HCT116 (cell line): ENCODE data around the gene SUPT6H. TPM values are rescaled to one million over a fixed set of nuclear protein-coding genes. Genes with fewer than 3 reads are reported as not detected.

ENCODE experiments used
- ATAC-seq: fragments of 200-7000 bp; cut with Tn5 transposase; 2 replicates; pipeline ENCODE4 v1.9.1; 2020; ENCODE audit warnings: mild to moderate bottlenecking, moderate library complexity
- BruUV-seq: library from RNA; stranded (reverse); fragments of 400-500 nt; replicated peaks from 2 replicates; lab custom pipeline; 2021; lab: Mats Ljungman, UMichigan
- CTCF ChIA-PET: fragments of 300-600 bp; sonication (Branson Sonifier 250); formaldehyde crosslinking; loops from one replicate; lab custom pipeline; 2021; ENCODE audit warnings: antibody characterized with exemption; lab: Charles Lee
- POLR2A ChIA-PET: fragments of 300-600, 350-600 bp; sonication (Branson Sonifier 250); formaldehyde crosslinking; loops from one replicate; lab custom pipeline; 2021; ENCODE audit warnings: antibody characterized with exemption; lab: Charles Lee
- RAD21 ChIA-PET, 2 experiments: fragments of 300-600 bp; sonication (Branson Sonifier 250); formaldehyde crosslinking; loops; one replicate each; lab custom pipeline; 2023; ENCODE audit warnings: low total read pairs in 2 of 2; ENCODE audit not compliant: uncharacterized antibody in 2 of 2, unreplicated experiment in 2 of 2, low non-redundant PET in 1 of 2; lab: Charles Lee
- DNase-seq: peaks from one replicate; pipeline ENCODE4 v3.0.0-alpha.2; 2010; ENCODE audit warnings: low read depth, low spot score
- H2AFZ ChIP-seq: fragments of 200-600 bp; shearing (Covaris generic), sonication (generic); 2 replicates; pipeline ENCODE4 v1.6.1; 2017; ENCODE audit warnings: low read depth, mixed run types, mixed read lengths, antibody characterized with exemption, low read length; ENCODE audit not compliant: poor library complexity, severe bottlenecking
- H3K27ac ChIP-seq: 2 replicates; pipeline ENCODE4 v1.5.1; 2012; ENCODE audit warnings: low read depth, low read length
- H3K27me3 ChIP-seq: fragments of 200-600 bp; sonication (generic); 2 replicates; pipeline ENCODE4 v1.6.1; 2016; ENCODE audit warnings: mixed run types, low read length, mixed read lengths; ENCODE audit not compliant: insufficient read depth
- H3K36me3 ChIP-seq, 2 experiments: fragments of 200-500 bp in 1 of 2; fragments of 200-600 bp in 1 of 2; sonication (Bioruptor generic) in 1 of 2; sonication (generic) in 1 of 2; 2 replicates each; pipeline versions ENCODE4 v1.5.1 to v1.6.1; 2014 to 2016; ENCODE audit warnings: low read length in 2 of 2, inconsistent platforms in 1 of 2, mixed read lengths in 1 of 2, mixed run types in 1 of 2; ENCODE audit not compliant: insufficient read depth in 2 of 2, control insufficient read depth in 1 of 2
- H3K4me1 ChIP-seq, 2 experiments: fragments of 200-600 bp in 1 of 2; sonication (generic) in 1 of 2; 2 replicates each; pipeline versions ENCODE4 v1.5.1 to v1.6.1; 2012 to 2017; ENCODE audit warnings: low read length in 2 of 2, inconsistent platforms in 1 of 2, mild to moderate bottlenecking in 1 of 2, mixed read lengths in 1 of 2, mixed run types in 1 of 2, moderate library complexity in 1 of 2; ENCODE audit not compliant: insufficient read depth in 2 of 2, control insufficient read depth in 1 of 2
- H3K4me2 ChIP-seq: fragments of 200-600 bp; sonication (generic); 2 replicates; pipeline ENCODE4 v1.6.1; 2017; ENCODE audit warnings: mixed run types, low read length, mixed read lengths
- H3K4me3 ChIP-seq, 2 experiments: fragments of 200-600 bp in 1 of 2; sonication (generic) in 1 of 2; replicated peaks in 1 of 2; 2 replicates each; pipeline ENCODE4 v1.5.1; 2011 to 2016; ENCODE audit warnings: low read length in 2 of 2, control low read depth in 1 of 2, low read depth in 1 of 2, mild to moderate bottlenecking in 1 of 2, mixed read lengths in 1 of 2, mixed run types in 1 of 2
- H3K79me2 ChIP-seq: fragments of 200-600 bp; sonication (generic); 2 replicates; pipeline ENCODE4 v1.6.1; 2017; ENCODE audit warnings: mild to moderate bottlenecking, mixed run types, low read length, moderate library complexity, mixed read lengths; ENCODE audit not compliant: insufficient read depth
- H3K9ac ChIP-seq: fragments of 200-600 bp; sonication (generic); 2 replicates; pipeline ENCODE4 v1.6.1; 2016; ENCODE audit warnings: low read length, mixed read lengths
- H3K9me2 ChIP-seq: fragments of 200-600 bp; sonication (generic), shearing (Covaris generic); 2 replicates; pipeline ENCODE4 v1.6.1; 2017; ENCODE audit warnings: mixed run types, mild to moderate bottlenecking, moderate library complexity; ENCODE audit not compliant: insufficient read depth
- H3K9me3 ChIP-seq, 2 experiments: fragments of 200-500 bp in 1 of 2; fragments of 200-600 bp in 1 of 2; sonication (Bioruptor generic) in 1 of 2; sonication (generic) in 1 of 2; 2 replicates each; pipeline ENCODE4 v1.6.1; 2014 to 2017; ENCODE audit warnings: low read length in 2 of 2, mixed read lengths in 2 of 2, inconsistent platforms in 1 of 2, low read depth in 1 of 2, mild to moderate bottlenecking in 1 of 2, mixed run types in 1 of 2, moderate library complexity in 1 of 2; ENCODE audit not compliant: control insufficient read depth in 1 of 2, insufficient read depth in 1 of 2
- H4K20me1 ChIP-seq: fragments of 200-600 bp; sonication (generic), shearing (Covaris generic); 2 replicates; pipeline ENCODE4 v1.6.1; 2017; ENCODE audit warnings: mixed run types, mild to moderate bottlenecking, moderate library complexity; ENCODE audit not compliant: insufficient read depth
- CBX3 ChIP-seq: IDR thresholded peaks from 2 replicates; pipeline ENCODE4 v1.6.1; 2012; ENCODE audit warnings: low read depth
- CTCF ChIP-seq, 3 experiments: fragments of 200-600 bp in 1 of 3; sonication (generic) in 1 of 3; IDR thresholded peaks in 2 of 3; conservative IDR thresholded peaks in 1 of 3; 2 replicates each; pipeline ENCODE4 v1.5.1; 2012 to 2017; ENCODE audit warnings: low read depth in 2 of 3, low read length in 2 of 3, antibody characterized with exemption in 1 of 3, borderline replicate concordance in 1 of 3, control low read depth in 1 of 3, mild to moderate bottlenecking in 1 of 3, mixed read lengths in 1 of 3, mixed run types in 1 of 3, moderate library complexity in 1 of 3; ENCODE audit not compliant: insufficient read depth in 1 of 3
- EGR1 ChIP-seq: IDR thresholded peaks from 2 replicates; pipeline ENCODE4 v1.6.1; 2012; ENCODE audit warnings: low read depth
- EZH2 ChIP-seq: fragments of 200-600 bp; sonication (generic); IDR thresholded peaks from 2 replicates; pipeline ENCODE4 v1.6.1; 2017; ENCODE audit warnings: antibody characterized with exemption, mixed run types
- JUND ChIP-seq: IDR thresholded peaks from 2 replicates; pipeline ENCODE4 v1.6.1; 2012
- POLR2A ChIP-seq: IDR thresholded peaks from 2 replicates; pipeline ENCODE4 v1.7.0; 2011; ENCODE audit warnings: borderline replicate concordance; ENCODE audit not compliant: insufficient read depth, insufficient read length; ENCODE audit errors: extremely low read depth
- POLR2AphosphoS5 ChIP-seq: IDR thresholded peaks from 2 replicates; pipeline ENCODE4 v1.6.1; 2011; ENCODE audit warnings: mild to moderate bottlenecking, low read depth, low read length, moderate library complexity
- RAD21 ChIP-seq: IDR thresholded peaks from 2 replicates; pipeline ENCODE4 v1.6.1; 2012; ENCODE audit warnings: low read depth, mild to moderate bottlenecking
- TCF7L2 ChIP-seq: IDR thresholded peaks from 2 replicates; pipeline ENCODE4 v1.7.0; 2011; ENCODE audit warnings: borderline replicate concordance, inconsistent platforms; ENCODE audit not compliant: insufficient read depth, insufficient read length; ENCODE audit errors: extremely low read depth
- ZNF274 ChIP-seq: fragments of 200-500 bp; sonication (Bioruptor generic); IDR thresholded peaks from 2 replicates; pipeline ENCODE4 v1.6.1; 2014; ENCODE audit warnings: mild to moderate bottlenecking, low read depth, low read length, inconsistent platforms
- intact Hi-C: fragments of 100-400 bp; cut with micrococcal nuclease; formaldehyde crosslinking; loops from 2 replicates; pipeline ENCODE4 v1.10.0; 2022
- total RNA-seq: library from RNA; stranded (reverse); gene quantifications from one replicate; pipeline ENCODE4 v1.2.1, GENCODE V29; 2021; ENCODE audit not compliant: unreplicated experiment

The SUPT6H gene
- total RNA-seq, 1 experiment from 2014 or later: 62.1 TPM

- no peak for TF ChIP-seq EGR1
- no peak for TF ChIP-seq POLR2AphosphoS5
- TF ChIP-seq CTCF (IDR thresholded peaks at IDR 0.05 in 2 of 3, conservative IDR thresholded peaks at IDR 0.05 in 1 of 3; ENCODE audit: borderline replicate concordance in 1 of 3, insufficient read depth in 1 of 3, low read depth in 2 of 3, low read length in 2 of 3): no peak
- no peak for TF ChIP-seq RAD21
- no peak for TF ChIP-seq CBX3
- no peak for TF ChIP-seq JUND
- no peak for TF ChIP-seq ZNF274
- no peak for TF ChIP-seq POLR2A
- no peak for TF ChIP-seq EZH2
- TF ChIP-seq TCF7L2: no peak
- ATAC-seq: no peak
- H3K4me2 ChIP-seq: no peak overlapping the region
- no peak overlapping the region for H2AFZ ChIP-seq
- H3K36me3 ChIP-seq: peaks cover 59 to 68% of the 10 kb centered on the region in 2 experiments
- DNase-seq: no peak
- no peaks in the 10 kb centered on the region for H4K20me1 ChIP-seq
- no peaks in the 10 kb centered on the region for H3K79me2 ChIP-seq
- POLR2A ChIA-PET: no interaction called here
- H3K4me1 ChIP-seq: no peaks in the 10 kb centered on the region
- RAD21 ChIA-PET: no interaction called here
- H3K9me3 ChIP-seq: no peaks in the 10 kb centered on the region
- intact Hi-C loops: no loop called here
- H3K9ac ChIP-seq: no peak overlapping the region
- no peak overlapping the region for H3K4me3 ChIP-seq
- CTCF ChIA-PET: no interaction called here
- no peaks in the 10 kb centered on the region for H3K27me3 ChIP-seq
- H3K9me2 ChIP-seq: no peaks in the 10 kb centered on the region
- no TSS peak for BruUV-seq
- no peak overlapping the region for H3K27ac ChIP-seq
Measured at GRCh38 chr17:28698253-28698941, 36.4 kb downstream of the SUPT6H start.
